ENCODE measurements around the gene COX7A2L. TPM values are rescaled to one million over a fixed set of nuclear protein-coding genes. Genes with fewer than 3 reads are reported as not detected.

Gene COX7A2L
- polyA plus RNA-seq, 1 donor (not counting 4 experiments of a cell fraction or from before 2014, with no cell fraction given): 172 TPM

DNA sequence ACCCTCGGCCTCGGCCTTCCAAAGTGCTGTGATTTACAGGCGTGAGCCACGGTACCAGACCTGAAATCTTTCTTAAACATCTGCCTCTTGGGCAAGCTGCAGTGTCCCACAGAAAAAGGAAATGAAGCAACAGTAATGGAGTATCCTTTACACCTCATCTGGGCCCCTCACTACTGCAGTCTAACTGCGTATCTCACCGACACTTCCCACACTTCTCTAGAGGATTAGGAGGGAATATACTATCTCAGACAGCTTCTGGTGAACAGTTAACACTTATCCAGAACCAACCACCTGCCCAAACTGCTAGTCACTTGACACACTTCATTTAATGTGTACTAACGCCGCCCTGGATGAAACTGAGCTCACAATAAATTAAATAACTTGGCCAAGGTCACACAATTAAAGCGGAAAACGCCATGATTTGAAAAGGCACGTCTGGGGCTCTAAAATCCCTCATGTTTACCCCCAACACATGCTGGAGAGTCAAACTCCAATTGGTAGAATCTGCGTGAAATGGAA, 993 bp downstream of the COX7A2L start:
- Histone ChIP-seq H3K4me2 (ENCODE audit: control insufficient read depth, extremely low read depth, insufficient read depth, low read depth, low read length) (peak overlapping the region; percentile 97), H3K9ac (ENCODE audit: control insufficient read depth, extremely low read depth, insufficient read depth, low read length) (peak overlapping the region; percentile 96), H2AFZ (ENCODE audit: control insufficient read depth, low read length) (no peak overlapping the region), H3K9me1 (ENCODE audit: control insufficient read depth, extremely low read depth, insufficient read depth, low read length) (no peaks in the 10 kb centered on the region), H3K27ac (ENCODE audit: control insufficient read depth, insufficient read depth, low read length) (peak overlapping the region; percentile 98), H3K79me2 (ENCODE audit: control insufficient read depth, insufficient read depth, low read length) (peaks cover 58% of the 10 kb centered on the region), H3K4me1 (ENCODE audit: control insufficient read depth, extremely low read depth, insufficient read depth, low read length) (peaks cover 9% of the 10 kb centered on the region), H4K20me1 (ENCODE audit: control insufficient read depth, extremely low read depth, insufficient read depth, low read length) (no peaks in the 10 kb centered on the region), H3K9me3 (ENCODE audit: control insufficient read depth, low read depth, low read length) (no peaks in the 10 kb centered on the region), H3K36me3 (ENCODE audit: control insufficient read depth in 2 of 2, extremely low read depth in 1 of 2, insufficient read depth in 2 of 2, low read length in 2 of 2) (peaks cover 1 to 2% of the 10 kb centered on the region in 2 experiments), H3K4me3 (ENCODE audit: control insufficient read depth in 2 of 3, extremely low read depth in 1 of 3, insufficient read depth in 2 of 3, low read depth in 1 of 3, low read length in 3 of 3) (peak overlapping the region; percentile 84 to 93 (median 84)), H3K27me3 (ENCODE audit: control insufficient read depth, extremely low read depth, insufficient read depth, low read length) (no peaks in the 10 kb centered on the region)
- FAIRE-seq (no peak), DNase-seq (ENCODE audit: low read depth, low spot score) (no peak)
- TF ChIP-seq, protein P1, sequence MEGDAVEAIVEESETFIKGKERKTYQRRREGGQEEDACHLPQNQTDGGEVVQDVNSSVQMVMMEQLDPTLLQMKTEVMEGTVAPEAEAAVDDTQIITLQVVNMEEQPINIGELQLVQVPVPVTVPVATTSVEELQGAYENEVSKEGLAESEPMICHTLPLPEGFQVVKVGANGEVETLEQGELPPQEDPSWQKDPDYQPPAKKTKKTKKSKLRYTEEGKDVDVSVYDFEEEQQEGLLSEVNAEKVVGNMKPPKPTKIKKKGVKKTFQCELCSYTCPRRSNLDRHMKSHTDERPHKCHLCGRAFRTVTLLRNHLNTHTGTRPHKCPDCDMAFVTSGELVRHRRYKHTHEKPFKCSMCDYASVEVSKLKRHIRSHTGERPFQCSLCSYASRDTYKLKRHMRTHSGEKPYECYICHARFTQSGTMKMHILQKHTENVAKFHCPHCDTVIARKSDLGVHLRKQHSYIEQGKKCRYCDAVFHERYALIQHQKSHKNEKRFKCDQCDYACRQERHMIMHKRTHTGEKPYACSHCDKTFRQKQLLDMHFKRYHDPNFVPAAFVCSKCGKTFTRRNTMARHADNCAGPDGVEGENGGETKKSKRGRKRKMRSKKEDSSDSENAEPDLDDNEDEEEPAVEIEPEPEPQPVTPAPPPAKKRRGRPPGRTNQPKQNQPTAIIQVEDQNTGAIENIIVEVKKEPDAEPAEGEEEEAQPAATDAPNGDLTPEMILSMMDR (optimal IDR thresholded peaks at IDR 0.05 in 1 of 3, IDR thresholded peaks at IDR 0.05 in 1 of 3, conservative IDR thresholded peaks at IDR 0.05 in 1 of 3; ENCODE audit: extremely low read depth in 1 of 3, insufficient read depth in 2 of 3, low read length in 3 of 3): no peak
- TF ChIP-seq EZH2 (IDR thresholded peaks at IDR 0.05; ENCODE audit: low read length): no peak
- dilution Hi-C loops (cut with MboI; ENCODE audit: extremely low pct_ligation_motif_present, low sequenced_read_pairs): no loop called here

DNA sequence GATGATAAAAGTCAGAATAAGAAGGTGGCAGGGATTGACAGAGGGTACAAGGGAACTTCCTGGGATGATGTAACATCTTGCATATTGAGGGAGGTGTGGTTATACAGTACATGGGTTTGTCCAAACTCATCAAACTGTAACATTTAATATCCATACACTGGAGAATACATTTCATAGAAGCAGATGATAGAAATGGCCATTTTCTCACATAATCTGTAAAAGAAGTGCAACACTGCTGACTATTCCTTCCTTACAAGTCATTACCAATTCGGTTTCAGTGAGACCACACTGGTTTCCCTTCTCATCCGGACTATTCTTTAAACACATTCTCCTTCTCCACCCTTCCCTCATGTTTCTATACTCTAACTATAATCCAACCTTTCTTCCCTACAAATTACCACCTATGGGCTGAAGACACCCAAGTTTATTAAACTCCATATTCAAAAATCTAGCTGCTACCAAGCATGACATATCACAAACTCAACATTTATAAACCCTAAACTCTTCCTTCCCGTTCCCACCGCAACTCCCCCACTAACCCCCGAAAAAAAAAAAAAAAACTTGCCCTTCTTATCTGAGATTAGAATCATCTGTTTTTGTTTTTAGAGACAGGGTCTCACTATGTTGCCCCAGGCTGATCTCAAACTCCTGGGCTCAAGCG, 1.6 kb downstream of the COX7A2L start:
- Histone ChIP-seq H3K27me3 (ENCODE audit: control insufficient read depth, extremely low read depth, insufficient read depth, low read length) (no peaks in the 10 kb centered on the region), H3K27ac (ENCODE audit: control insufficient read depth, insufficient read depth, low read length) (peak overlapping the region; percentile 98), H3K9me3 (ENCODE audit: control insufficient read depth, low read depth, low read length) (no peaks in the 10 kb centered on the region), H3K36me3 (ENCODE audit: control insufficient read depth in 2 of 2, extremely low read depth in 1 of 2, insufficient read depth in 2 of 2, low read length in 2 of 2) (peaks cover 1 to 2% of the 10 kb centered on the region in 2 experiments), H2AFZ (ENCODE audit: control insufficient read depth, low read length) (no peak overlapping the region), H3K4me3 (ENCODE audit: control insufficient read depth in 2 of 3, extremely low read depth in 1 of 3, insufficient read depth in 2 of 3, low read depth in 1 of 3, low read length in 3 of 3) (peak overlapping the region; percentile 84 to 93 (median 84)), H3K4me1 (ENCODE audit: control insufficient read depth, extremely low read depth, insufficient read depth, low read length) (peaks cover 9% of the 10 kb centered on the region), H3K79me2 (ENCODE audit: control insufficient read depth, insufficient read depth, low read length) (peaks cover 64% of the 10 kb centered on the region), H3K4me2 (ENCODE audit: control insufficient read depth, extremely low read depth, insufficient read depth, low read depth, low read length) (peak overlapping the region; percentile 97), H3K9me1 (ENCODE audit: control insufficient read depth, extremely low read depth, insufficient read depth, low read length) (no peaks in the 10 kb centered on the region), H4K20me1 (ENCODE audit: control insufficient read depth, extremely low read depth, insufficient read depth, low read length) (no peaks in the 10 kb centered on the region), H3K9ac (ENCODE audit: control insufficient read depth, extremely low read depth, insufficient read depth, low read length) (peak overlapping the region; percentile 96)
- DNase-seq (ENCODE audit: low read depth, low spot score) (no peak), FAIRE-seq (no peak)
- TF ChIP-seq, protein P1 (optimal IDR thresholded peaks at IDR 0.05 in 1 of 3, IDR thresholded peaks at IDR 0.05 in 1 of 3, conservative IDR thresholded peaks at IDR 0.05 in 1 of 3; ENCODE audit: extremely low read depth in 1 of 3, insufficient read depth in 2 of 3, low read length in 3 of 3): no peak
- dilution Hi-C loops (cut with MboI; ENCODE audit: extremely low pct_ligation_motif_present, low sequenced_read_pairs): no loop called here

All from keratinocyte (primary cell).